Body of pancreas (tissue), 4 donors: ENCODE measurements around the gene DOCK4. TPM values are rescaled to one million over a fixed set of nuclear protein-coding genes. Genes with fewer than 3 reads are reported as not detected.

Source experiments
- ATAC-seq: fragments of 150-250 bp; one replicate; pipeline ENCODE4 v1.9.1; 2016
- DNase-seq, 4 donors: peaks; one replicate each; pipeline ENCODE4 v3.0.0-alpha.2; 2019
- H3K27ac ChIP-seq, 4 donors: fragments of 200-600 bp; sonication (generic); 1 replicate in 3 of 4; 2 replicates in 1 of 4; pipeline versions ENCODE4 v1.5.1 to v1.6.1; 2016 to 2019; ENCODE audit warnings: mild to moderate bottlenecking in 1 of 4, mixed read lengths in 1 of 4, moderate library complexity in 1 of 4
- H3K27me3 ChIP-seq, 2 donors: fragments of 200-600 bp; sonication (generic); one replicate each; pipeline ENCODE4 v1.6.0; 2016; ENCODE audit warnings: mild to moderate bottlenecking in 1 of 2
- H3K36me3 ChIP-seq, 2 donors: fragments of 200-600 bp; sonication (generic); replicated peaks in 1 of 2; 2 replicates each; pipeline ENCODE4 v1.5.1; 2016; ENCODE audit warnings: low read depth in 2 of 2; ENCODE audit not compliant: insufficient read depth in 1 of 2
- H3K4me1 ChIP-seq: fragments of 200-600 bp; sonication (generic); one replicate; pipeline ENCODE4 v1.6.0; 2016
- H3K4me3 ChIP-seq, 2 donors: fragments of 200-600 bp; sonication (generic); 1 replicate in 1 of 2; 2 replicates in 1 of 2; pipeline ENCODE4 v1.5.1; 2016 to 2019
- H3K9me3 ChIP-seq, 3 donors: fragments of 200-600 bp; sonication (generic); 1 replicate in 2 of 3; 2 replicates in 1 of 3; pipeline ENCODE4 v1.5.1; 2016
- CTCF ChIP-seq, 7 experiments: fragments of 450-650 bp in 4 of 7; fragments of 200-600 bp in 3 of 7; sonication (generic) in 3 of 7; IDR thresholded peaks; one replicate each; pipeline ENCODE4 v1.5.1; 2016 to 2019; ENCODE audit warnings: antibody characterized with exemption in 7 of 7
- POLR2A ChIP-seq, 3 donors: fragments of 450-650 bp; IDR thresholded peaks; one replicate each; pipeline ENCODE4 v1.6.1; 2016; ENCODE audit warnings: antibody characterized with exemption in 3 of 3, mild to moderate bottlenecking in 2 of 3
- WGBS, 2 donors: methylation state at CpG; one replicate each; pipeline ENCODE4 v1.1.5; 2017; 5-methylcytosine and 5-hydroxymethylcytosine counted together
- intact Hi-C: fragments of 100-400 bp; cut with DNase I; formaldehyde crosslinking; loops from one replicate; pipeline ENCODE4 v1.15.1; 2023
- total RNA-seq, 2 donors: library from RNA; depleted of rRNA; stranded (reverse); fragments of >200 nt; gene quantifications; one replicate each; pipeline ENCODE4 v1.1.0, GENCODE V29; 2016

DOCK4 gene
- total RNA-seq, 2 donors from 2014 or later, result 24.9 to 34.6 TPM

DNA sequence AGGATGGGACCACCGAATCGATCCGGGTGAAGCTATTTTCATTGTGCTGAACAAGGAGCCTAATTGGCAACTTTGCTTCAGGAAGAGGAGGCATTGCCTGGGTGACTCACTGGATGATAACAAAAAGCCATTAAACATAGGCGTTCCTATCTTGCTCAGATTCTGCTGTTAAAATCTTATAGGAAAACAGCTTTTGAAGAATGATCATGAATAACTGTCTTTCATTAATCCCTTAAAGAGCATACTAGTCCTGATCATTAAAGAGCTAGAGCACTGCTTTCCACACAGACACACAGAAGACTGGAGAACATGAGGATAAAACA is 469.7 kb downstream of the DOCK4 start:
- Histone ChIP-seq H3K9me3 (no peaks in the 10 kb centered on the region), H3K4me3 (no peak overlapping the region), H3K27me3 (no peaks in the 10 kb centered on the region), H3K4me1 (peaks cover 6% of the 10 kb centered on the region), H3K27ac (no peak overlapping the region), H3K36me3 (no peaks in the 10 kb centered on the region)
- ATAC-seq (no peak), DNase-seq (no peak)
- TF ChIP-seq POLR2A (IDR thresholded peaks at IDR 0.05), result no peak
- TF ChIP-seq CTCF (IDR thresholded peaks at IDR 0.05), result no peak
- intact Hi-C loops, result no loop called here
- WGBS, 2 donors, result 22 to 39% methylated on average over 4 of the region's 4 CpGs

DNA sequence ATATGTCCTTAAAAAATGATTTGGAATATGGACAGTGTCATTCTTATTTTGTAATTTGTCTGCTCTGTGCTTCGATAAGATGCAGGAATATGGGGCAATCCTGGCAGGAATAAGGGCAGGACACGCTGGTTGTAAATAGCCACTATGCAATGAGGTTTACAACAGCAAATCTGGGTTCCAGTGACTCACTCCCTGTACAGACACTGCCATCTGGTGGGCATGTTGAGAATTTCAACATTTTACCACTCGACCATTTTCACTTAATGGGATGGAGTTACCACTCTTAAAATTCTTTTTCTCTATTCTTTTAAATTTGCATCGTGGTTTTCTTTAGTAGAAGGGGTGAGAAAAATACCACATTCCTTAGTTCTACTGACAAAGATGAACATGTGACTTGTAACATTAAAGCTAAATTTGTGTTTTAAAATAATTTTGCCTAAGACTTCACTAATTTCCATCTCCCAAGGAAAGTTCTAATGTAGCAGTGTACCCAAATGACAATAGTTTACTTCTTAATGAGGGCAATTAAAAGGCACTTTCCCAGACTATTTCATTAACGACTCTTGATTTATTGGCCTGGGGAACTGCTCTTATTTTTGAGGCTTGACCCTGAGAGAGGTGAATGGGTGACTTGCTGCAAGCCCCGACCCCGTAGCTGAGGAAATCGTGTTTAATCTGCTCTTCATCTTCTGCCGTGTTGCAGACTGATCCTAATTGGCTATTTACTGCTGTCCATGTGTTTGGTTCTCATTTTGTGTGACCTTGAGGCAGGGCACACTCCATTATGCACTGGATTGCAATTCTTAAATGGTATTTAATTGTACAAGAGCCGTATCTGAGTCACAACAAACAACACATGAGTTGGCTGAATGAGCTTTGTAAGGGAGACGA is 470.3 kb downstream of the DOCK4 start:
- no peak overlapping the region for H3K27ac ChIP-seq
- intact Hi-C loops, result no loop called here
- H3K36me3 ChIP-seq, result no peaks in the 10 kb centered on the region
- TF ChIP-seq CTCF (IDR thresholded peaks at IDR 0.05) (peak; percentile 64 to 85 (median 81)), POLR2A (IDR thresholded peaks at IDR 0.05) (no peak)
- ATAC-seq, result peak; percentile 42
- H3K4me3 ChIP-seq, result no peak overlapping the region
- DNase-seq, result peak; percentile 50 to 59 (median 57)
- no peaks in the 10 kb centered on the region for H3K27me3 ChIP-seq
- 34 to 35% methylated on average over 11 of the region's 11 CpGs for WGBS, 2 donors
- H3K9me3 ChIP-seq, result no peaks in the 10 kb centered on the region
- peaks cover 6% of the 10 kb centered on the region for H3K4me1 ChIP-seq

- Histone ChIP-seq H3K4me3 (no peak overlapping the region), H3K4me1 (peaks cover 6% of the 10 kb centered on the region), H3K9me3 (no peaks in the 10 kb centered on the region), H3K27me3 (no peaks in the 10 kb centered on the region), H3K27ac (no peak overlapping the region), H3K36me3 (no peaks in the 10 kb centered on the region)
- no peak for TF ChIP-seq POLR2A (IDR thresholded peaks at IDR 0.05)
- no peak for TF ChIP-seq CTCF (IDR thresholded peaks at IDR 0.05)
- DNase-seq (no peak), ATAC-seq (no peak)
- WGBS, 2 donors, result 32 to 40% methylated on average over 4 of the region's 4 CpGs
- intact Hi-C loops, result loop anchor here (5.0 kb wide), 1 partner anchor 648 kb away; no protein-coding TSS in a partner anchor
Measured at GRCh38 chr7:111734954-111735660, 471.1 kb downstream of the DOCK4 start.

- no peak for TF ChIP-seq CTCF (IDR thresholded peaks at IDR 0.05)
- TF ChIP-seq POLR2A (IDR thresholded peaks at IDR 0.05), result no peak
- no peak for ATAC-seq
- H3K9me3 ChIP-seq, result no peaks in the 10 kb centered on the region
- no peaks in the 10 kb centered on the region for H3K27me3 ChIP-seq
- peaks cover 6% of the 10 kb centered on the region for H3K4me1 ChIP-seq
- 89 to 94% methylated on average over 3 to 4 of the region's 4 CpGs for WGBS, 2 donors
- no peak overlapping the region for H3K4me3 ChIP-seq
- intact Hi-C loops, result loop anchor here (5.0 kb wide), 1 partner anchor 646 kb away; no protein-coding TSS in a partner anchor
- DNase-seq, result no peak
- H3K27ac ChIP-seq, result no peak overlapping the region
- H3K36me3 ChIP-seq, result no peaks in the 10 kb centered on the region
Measured at GRCh38 chr7:111732923-111733322, 473.3 kb downstream of the DOCK4 start.
